Activated CD4-positive, alpha-beta T cell treated with anti-CD3 and anti-CD28 coated beads for 4 hours (primary cell): Measurements from ENCODE around the gene UTY.

Experiments used
- DNase-seq, 2 donors: peaks; one replicate each; pipeline ENCODE4 v3.0.0-alpha.2; 2020

The UTY gene

DNA sequence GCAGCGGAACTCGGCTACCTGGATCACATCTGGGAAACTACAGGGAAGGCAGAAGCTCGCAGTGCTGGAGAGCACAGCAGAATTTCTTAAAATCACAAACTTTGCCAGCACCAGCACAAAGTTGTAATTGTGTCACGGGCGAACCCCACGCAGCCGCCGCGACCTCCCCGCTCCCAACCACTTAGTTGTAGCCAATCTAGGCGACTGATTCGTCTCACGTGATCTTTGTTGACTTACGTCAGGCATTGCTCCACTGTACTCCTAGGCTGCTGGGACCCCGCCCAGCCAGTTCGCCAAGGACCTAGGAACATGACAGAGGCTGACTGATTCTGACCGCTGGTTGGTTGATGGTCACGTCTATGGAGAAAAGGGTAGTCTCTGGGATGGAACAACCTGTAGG lies at the start of gene UTY:
TSS of gene UTY (minus strand) at position 206 of the 400 bp plus-strand sequence. CDS start 368 bp downstream, outside the sequence.
- peak in 1 of 2 donors; percentile 65 for DNase-seq

DNA sequence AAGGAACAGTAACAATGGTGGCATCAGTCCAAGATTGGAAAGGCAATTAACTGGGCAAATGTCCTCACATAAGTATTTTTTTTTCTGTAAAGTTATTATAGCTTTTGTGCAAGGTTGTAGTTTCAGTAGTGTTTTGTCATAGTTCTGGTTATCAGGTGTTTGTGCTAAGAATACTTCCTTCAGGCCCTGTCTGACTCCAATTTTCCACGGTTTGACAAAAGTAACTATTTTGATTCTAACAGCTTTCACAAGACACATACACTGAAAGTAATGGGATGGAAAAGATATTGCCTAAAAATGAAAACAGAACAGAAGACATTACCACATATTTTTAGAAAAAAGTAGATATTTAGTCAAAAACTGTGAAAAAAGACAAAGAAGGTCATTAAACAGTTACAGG lies 40.6 kb upstream of the UTY start:
- no peak for DNase-seq

DNA sequence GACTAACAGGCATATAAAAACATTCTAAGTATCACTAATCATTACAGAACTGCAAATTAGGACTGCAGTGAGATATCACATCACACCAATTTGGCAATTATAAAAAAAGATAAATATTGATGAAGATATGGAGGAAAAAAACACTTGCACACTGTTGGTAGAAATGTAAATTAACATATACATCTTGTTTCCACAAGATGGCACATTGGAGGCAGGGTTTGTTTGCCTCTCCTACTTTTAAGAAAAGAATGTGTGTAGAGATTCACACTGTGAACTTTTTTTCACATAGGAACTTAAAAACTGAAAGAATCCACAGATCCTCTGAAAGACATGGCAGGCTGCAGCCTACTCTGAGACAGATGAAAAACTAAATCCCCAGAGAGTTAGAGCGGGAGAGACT lies 21.4 kb upstream of the UTY start:
- DNase-seq, result no peak

DNA sequence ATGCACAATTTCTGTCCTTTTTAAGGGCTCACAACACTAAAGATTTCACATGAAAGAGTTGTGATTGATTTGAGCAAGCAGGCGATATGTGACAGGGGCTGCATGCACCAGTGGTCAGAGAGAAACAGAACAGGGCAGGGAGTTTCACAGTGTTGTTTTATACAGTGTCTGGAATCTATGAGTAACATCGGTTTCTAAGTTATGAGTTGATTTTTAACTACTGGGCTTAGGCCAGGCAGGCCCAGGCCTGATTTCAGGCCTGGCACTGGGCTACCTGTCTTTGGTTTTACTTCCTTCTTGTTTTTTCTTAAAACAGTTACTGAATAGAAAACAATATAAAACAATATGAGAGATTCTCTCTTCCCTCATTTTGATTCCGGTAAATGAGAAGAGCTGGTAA lies 13.9 kb upstream of the UTY start:
- no peak for DNase-seq

DNA sequence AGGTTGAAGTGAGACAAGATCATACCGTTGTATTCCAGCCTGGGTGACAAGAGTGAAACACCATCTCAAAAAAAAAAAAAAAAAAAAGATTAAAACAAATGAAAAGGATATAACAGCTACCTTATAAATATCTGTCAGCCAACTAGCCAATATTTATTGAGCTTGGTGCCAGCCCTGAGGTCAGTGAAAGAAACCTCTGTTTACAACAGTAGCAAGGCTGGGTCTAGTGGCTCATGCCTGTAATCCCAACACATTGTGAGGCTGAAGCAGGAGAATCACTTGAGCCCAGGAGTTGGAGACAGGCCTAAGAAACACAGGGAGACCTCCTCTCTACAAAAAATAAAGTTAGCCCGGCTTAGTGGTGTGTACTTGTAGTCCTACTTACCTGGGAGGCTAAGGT lies 12.6 kb upstream of the UTY start:
- DNase-seq, result no peak

DNA sequence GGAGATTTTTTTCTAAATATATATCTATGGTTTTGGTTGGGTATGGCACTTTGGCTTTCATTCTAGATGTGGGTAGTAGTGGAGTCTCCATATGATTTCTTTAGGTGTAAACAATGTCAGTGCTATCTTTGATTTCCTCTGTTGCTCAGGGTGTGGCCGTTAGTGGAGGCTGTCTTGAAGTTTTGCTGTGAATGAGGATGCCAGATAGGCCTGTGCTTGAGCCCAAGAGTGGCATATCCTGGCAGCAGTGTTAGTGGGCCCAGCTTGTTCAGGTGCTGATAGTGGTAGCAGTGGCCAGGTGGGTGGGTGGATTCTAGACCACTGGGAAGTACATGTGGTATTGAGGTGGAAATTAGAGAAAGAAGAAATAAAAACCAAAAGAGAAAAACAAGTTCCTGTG lies 8.9 kb upstream of the UTY start:
- DNase-seq, result no peak

DNA sequence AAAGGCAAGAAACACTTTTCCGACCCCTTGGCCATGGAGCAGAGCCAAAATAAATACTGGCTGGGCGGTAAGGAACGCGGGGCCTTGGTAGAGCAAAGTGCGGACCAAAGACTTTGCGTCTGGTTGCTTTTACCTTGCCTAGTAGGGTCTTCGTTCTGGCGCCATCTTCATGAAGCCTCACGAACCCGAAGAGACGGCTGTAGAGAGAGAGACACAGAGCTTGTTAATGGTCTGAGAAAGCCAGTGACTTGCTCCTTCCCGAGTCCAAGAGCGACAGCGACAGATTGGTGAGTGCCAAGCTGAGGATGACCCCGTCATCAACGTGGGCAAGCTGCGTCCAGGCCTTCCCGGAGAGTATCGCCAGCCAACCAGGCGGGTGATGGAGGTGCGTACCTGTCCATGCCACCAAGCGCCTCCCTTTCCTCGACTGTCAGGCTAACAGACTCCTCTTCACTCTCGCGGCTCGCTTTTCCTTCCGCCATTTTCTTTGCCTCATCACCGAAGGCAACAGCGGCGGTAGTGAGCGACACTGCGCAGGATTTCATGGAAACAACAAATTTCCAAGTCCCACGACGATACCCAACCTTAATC lies 617 bp downstream of the UTY start:
- DNase-seq, result peak in 1 of 2 donors; percentile 53

DNA sequence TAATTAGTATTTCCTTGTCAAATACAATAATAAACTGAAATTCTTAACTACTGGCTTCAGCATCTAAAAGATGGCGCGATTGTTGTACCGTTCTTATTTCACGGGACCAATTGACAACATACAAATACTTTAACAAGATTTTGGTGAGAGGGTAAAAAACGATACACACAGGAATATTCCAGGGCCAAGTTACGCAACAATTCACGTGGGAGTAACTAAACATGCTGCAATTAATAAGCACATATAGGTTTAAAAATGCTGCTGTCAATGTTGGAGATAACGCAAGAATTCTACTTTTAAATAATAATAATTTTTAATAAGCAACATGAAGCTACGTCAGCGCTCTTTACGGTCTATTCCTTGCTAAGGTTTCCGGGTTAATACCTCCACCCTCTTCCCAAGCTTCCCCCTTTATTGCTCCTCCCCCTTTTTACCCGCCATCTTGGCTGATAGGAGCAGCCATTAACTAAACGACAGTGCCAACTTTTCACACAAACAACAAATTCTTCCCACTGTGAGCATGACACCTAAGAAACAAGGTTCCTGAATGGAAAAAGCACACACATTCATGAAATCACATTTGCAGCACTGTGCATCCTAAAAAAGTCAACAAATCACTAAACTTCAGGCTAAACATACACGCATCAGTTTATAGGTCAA lies 1.6 kb downstream of the UTY start:
- DNase-seq, result peak in 1 of 2 donors; percentile 27

DNA sequence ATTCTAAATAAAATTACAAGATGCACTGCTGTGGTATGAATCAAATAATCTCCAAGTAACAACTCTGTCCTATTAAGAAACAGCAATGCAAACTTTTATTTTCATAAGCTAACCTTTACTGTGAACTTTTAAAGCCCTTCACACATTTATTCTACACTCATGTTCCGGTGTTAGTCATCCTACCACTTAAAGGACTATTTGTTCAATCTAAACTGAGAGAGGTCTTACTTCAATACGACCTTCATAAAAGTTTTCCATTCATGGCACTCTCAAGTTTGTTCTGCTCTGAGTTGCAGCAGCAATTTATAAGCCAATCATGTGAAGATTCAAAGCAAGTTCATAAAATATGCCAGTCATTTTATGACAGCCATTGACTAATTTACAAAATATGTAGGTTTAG lies 4.8 kb downstream of the UTY start:
- DNase-seq, result no peak

DNA sequence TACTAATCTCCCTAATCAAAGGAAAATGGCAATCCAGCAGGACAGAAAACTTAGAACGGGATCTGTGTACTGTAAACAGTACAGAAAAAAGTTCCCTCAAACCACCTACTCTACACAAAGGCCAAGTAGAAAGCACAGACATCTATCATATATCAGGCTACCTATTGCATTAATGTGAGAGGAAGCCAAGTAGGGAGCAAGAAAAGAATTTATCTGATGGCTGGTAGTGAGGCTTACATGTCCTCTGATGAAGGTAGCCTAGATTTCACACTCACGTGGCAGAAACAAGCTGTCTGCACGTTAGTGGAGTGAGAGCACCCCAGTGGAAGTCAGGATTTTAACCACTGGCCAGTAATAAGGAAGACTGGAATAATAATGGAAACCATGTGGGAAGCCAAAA lies 28.3 kb downstream of the UTY start:
- no peak for DNase-seq

DNA sequence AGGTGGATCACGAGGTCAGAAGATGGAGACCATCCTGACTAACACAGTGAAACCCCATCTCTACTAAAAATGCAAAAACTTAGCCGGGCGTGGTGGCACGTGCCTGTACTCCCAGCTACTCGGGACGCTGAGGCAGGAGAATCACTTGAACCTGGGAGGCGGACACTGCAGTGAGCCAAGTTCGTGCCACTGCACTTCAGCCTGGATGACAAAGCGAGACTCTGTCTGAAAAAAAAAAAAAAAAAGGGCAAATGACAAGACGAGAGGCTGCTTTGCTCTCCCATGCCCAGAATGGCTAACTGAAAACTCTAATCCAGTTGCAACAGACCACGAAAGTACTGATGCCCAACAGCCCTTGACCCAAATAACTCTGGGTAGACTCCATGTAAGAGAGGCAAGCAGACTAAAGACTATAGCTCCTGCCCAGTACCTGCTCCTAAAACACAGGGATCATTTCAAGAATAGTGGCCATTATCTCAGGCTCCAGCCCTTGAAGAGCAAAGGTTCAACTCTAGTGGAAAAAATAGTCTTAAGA lies 29.2 kb downstream of the UTY start:
- DNase-seq, result no peak

DNA sequence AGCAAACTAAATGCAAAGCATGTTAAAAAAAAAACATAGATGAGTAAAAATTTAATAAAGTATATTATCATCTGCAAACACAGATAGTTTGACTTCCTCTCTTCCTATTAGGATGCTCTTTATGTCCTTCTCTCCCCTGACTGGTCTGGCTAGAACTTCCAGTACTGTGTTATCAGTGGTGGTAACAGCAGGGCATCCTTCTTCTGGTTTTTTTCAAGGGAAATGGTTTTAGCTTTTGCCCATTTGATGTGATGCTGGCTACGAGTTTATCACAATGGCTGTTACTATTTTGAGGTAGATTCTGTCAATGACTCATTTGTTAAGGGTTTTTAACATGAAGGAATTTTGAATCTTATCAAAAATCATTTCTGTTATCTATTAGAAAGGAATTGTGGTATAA lies 34.3 kb downstream of the UTY start:
- DNase-seq, result no peak

DNA sequence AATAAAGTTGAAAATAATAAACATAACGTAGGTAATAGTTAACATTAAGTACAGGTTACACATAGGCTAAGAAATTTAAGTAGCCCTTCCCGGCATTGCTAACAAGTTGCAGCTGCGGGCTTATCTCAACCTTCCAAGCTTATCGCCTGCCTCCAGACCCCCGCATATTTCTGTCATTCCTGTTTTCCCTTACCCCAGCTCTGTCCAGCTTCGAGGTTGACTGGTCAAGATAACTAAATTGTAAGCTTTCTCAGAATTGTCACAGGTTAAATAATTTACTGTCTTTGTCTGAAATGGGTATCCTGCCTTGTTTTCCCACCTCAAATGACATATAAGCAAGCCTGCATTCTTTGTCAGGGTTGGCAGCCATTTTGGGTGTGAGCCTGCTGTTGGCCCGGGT lies 36.7 kb downstream of the UTY start:
- no peak for DNase-seq

DNA sequence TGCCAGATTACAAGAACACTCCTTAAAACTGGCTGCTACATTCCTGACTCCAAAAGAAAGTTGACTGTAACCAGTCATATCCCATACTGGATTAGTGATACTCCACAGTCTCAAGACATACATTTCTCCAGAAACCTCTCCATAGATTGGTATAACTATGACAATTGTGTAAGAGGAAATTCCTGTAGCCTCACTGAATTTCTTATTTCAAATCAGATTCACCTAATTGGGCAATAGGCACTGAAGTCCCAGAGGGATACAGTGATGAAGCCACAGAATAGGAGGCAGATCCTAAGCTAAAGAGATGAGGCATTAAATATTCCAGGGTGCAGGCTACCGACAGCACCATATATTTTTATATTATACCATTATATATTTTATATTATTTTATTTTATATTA lies 39.0 kb downstream of the UTY start:
- DNase-seq, result no peak

DNA sequence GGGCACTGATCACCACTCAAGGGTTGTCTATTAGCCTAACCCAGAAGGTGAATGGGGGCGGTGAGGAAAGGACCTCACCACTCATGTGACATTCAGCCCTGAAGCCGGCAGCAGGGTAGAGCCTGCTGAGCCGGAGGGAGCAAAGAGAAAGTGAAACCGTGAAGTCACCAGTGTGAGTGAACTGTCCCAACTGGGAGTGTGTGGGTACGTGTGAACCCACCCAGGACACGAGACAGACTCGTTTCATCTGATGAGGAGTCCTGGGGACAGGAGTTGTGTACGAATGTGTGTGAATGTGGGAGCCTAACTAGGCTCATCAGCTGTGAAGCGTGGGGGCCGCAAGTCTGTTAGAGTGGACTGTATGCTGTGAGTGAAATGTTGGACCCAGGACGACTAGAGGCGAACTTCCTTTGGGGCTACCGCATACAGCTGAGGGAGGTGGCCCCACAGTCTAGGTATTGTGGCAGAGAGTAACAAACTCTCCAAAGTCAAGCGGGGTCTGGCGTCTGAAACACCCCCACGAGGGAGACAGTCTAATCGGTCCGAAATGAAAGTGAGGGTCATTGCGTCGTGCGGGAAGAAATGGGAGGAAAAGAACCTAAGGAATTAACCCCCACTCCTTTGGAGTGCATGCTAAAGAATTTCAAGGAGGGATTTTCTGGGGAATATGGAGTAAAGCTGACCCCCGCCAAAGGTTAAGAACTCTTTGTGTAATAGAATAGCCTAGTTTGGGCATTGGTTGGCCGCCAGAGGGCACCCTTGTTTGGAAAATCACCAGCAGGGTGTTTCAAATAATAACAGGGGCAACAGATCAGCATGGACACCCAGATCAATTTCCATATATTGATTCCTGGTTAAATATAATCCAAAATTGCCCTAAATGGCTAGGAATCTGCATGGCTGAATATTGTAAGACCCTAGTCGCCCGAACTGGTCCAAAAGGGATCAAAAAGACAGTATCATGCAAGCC lies 43.6 kb downstream of the UTY start:
- peak in 1 of 2 donors; percentile 55 for DNase-seq

DNA sequence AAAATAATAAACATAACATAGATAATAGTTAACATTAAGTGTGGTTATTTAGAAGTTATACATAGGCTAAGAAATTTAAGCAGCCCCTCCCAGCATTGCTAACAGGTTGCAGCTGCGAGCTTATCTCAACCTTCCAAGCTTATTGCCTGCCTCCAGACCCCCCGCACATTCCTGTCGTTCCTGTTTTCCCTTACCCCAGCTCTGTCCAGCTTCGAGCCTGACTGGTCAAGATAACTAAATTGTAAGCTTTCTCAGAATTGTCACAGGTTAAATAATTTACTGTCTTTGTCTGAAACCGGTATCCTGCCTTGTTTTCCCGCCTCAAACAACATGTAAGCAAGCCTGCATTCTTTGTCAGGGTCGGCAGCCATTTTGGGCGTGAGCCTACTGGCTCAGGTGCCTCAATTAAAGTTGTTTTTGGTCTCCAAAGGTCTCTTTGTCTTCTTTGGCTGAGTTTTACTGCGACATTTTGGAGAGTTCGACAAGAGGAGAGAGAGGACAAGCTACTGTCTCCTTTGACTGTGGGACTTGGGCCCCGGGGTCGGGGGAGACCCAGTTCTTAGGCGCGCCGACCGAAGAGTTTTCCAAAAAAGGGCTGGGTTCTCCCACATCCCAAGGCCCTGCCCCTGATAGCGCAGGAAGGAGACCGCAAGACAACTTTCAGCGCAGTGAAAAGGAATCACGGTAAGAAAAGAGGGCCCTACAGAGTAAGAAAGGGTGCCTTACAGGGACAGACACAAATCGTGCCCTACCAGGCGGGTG lies 44.4 kb downstream of the UTY start:
- DNase-seq, result no peak

DNA sequence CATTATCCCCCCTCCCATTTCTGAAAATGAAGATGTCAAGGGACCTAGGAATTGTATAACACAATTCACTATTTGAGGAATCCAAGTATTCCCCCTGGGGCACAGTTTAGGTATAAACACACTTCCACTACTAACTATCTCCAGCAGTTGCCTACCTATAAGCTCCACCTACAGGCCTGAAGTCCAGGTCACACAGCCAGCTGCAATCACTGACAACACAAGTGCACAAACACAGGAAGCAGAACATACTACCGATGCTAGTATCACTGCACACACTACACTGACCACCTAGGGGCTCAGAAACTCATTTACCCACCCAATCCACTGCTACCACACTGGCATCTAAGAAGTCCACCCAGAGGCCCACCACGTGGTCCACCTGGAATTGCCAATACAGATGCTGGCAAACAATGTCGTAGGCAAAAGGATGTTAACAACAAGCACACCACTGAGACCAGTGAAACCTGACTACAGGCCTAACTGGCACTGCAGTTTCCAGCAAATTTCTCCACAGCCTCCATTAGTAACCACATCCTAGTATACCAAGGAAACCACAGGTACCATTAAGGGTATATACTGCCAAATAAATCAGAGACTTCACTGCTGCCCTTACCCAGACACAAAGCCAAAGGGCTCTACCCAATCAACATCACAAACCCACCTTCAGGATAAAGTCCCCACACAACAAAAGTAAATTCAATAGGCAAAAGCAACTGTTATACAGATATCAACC lies 47.4 kb downstream of the UTY start:
- DNase-seq, result no peak

DNA sequence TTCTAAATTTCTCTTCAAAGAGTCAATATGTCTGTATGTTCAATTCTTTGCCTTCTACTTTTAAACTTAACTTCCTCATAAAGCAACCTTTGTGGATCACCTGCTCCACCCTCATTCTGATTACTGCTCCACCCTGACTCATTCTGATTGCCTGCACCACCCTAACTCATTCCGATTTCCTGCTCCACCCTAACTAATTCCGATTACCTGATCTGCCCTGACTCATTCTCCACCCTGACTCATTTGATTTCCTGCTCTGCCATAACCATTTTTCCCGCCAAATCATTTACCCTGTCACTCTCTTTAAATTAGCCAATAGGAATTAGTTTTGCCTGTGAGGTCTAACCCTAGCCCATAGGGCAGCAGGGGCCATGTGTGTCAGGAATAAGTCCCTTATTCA lies 50.3 kb downstream of the UTY start:
- no peak for DNase-seq

DNA sequence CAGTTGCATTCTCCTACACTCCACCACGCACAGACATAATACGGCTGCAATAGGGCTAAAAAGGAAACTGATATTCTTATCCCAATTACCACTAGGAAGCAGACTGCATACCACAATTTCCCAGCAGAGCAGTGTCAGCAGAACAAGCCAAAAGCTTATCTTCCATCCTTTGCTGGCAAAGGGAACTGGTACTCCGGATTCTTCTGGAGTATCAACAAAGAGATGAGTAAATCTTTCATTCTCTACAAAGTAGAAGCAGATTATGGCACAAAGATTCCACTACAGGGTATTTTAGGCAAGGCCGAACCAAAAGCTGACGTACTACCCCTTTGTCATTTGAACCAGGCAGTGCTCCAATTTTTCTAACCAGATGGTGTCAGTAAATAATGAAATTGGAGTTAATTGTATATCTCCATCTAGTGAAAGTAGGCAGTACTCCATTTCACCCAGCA lies 56.5 kb downstream of the UTY start:
- no peak for DNase-seq

DNA sequence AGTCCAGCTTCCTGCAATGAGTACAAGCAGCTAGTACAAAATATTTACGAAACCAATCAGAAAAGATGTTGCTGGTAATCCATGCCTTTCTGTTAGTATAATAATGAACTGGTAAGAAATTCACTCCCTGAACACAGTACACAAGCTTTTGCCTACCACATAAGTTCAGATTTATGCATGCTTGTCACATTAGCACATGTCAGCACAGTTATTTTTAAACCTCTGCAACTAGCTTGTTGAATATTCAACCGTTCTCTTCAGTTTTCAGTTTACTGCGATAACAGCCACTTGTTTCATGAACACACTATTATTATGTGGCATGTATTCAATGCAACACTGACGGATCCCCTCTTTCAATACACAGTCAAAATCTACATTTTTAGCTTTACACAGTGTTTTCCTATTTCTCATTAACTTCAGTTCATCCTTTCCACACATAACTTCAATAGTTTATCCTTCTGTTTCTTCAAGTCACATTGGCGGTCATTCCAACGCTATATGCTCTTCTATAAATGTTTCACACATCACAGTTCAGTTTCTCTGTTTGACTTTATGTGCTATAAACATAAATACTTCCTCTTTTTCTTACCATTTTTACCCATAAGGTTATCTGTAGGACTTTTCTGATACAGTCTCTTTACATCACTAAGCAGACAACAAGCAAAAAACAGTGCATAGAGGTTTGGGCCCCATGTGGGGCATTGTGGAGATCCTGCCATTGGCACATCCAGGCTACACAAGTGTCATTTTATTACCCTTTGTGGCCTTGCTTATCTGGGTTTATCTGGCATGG lies 62.8 kb downstream of the UTY start:
- DNase-seq, result no peak

DNA sequence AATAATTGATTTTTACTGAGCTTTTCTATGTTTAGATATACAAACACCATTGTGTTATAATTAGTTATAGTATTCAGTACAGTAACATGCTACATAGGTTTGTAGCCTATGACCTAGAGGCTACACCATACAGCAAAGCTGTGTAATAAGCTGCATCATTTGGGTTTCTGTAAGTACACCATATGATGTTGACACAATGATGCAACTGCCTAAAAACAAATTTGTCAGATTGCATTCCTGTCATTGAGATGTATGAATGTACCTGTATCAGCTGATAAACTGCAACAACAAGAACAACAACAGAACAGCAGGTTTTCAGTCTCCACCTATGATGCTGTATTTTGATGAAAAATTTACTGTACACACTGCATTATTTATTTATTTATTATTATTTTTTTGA lies 64.3 kb downstream of the UTY start:
- DNase-seq, result no peak
